ENCODE measurements around the gene BEST3.

DNA sequence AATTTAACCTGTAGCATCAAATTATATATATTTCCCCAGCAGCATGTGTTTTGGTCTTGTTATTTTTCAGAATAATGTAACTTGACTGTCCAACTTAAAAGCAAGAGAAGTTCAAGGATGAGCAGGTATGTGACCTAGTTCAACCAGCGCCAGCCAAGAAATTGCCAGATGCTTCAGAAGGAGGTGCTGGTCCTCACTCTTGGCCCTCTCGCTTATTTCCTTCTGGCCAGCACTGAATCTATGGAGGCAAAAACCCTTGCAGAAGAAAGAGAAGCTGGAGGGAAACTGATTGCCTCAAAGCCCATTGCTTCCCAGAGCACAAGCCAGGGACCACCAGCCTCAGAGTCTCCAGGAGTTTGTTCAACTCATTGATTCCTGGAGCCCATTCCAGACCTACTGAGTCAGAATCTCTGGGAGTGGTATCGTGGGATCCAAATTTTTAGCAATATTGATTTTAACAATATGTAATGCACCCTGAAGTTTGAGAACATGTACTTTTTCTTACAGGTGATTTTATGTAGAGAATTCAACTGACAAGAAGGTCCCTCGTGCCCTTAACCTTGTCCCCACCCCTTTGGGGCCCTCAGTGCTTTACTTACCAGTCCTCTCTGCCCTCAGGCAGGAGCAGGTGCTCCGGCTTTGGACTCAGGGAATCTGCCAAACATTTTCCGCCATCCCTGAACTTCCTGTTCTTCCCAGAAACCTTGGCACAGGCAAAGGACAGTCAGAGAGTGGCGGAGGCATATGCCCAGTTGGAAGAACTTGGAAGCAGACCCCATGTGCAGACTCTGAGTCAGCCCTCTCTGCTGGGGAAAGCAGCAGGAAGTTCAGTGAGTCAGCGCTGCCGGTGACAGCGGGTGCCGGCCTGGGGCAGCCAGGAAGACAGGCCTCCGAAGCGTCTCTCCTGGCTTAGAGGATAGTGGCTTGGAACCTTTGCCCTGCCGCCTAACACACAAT lies 10.4 kb downstream of the BEST3 start:
- TF ChIP-seq, protein P1, sequence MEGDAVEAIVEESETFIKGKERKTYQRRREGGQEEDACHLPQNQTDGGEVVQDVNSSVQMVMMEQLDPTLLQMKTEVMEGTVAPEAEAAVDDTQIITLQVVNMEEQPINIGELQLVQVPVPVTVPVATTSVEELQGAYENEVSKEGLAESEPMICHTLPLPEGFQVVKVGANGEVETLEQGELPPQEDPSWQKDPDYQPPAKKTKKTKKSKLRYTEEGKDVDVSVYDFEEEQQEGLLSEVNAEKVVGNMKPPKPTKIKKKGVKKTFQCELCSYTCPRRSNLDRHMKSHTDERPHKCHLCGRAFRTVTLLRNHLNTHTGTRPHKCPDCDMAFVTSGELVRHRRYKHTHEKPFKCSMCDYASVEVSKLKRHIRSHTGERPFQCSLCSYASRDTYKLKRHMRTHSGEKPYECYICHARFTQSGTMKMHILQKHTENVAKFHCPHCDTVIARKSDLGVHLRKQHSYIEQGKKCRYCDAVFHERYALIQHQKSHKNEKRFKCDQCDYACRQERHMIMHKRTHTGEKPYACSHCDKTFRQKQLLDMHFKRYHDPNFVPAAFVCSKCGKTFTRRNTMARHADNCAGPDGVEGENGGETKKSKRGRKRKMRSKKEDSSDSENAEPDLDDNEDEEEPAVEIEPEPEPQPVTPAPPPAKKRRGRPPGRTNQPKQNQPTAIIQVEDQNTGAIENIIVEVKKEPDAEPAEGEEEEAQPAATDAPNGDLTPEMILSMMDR (IDR thresholded peaks at IDR 0.05), result no peak
- TF ChIP-seq EP300 (IDR thresholded peaks at IDR 0.05) (no peak), POLR2A (IDR thresholded peaks at IDR 0.05) (no peak), POLR2AphosphoS5 (IDR thresholded peaks at IDR 0.05) (peak in 1 of 3 donors; percentile 42)
